Measurements from ENCODE around the gene ODC1.
"Not testable (repeated sequence)": the region's sequence is repeated elsewhere in the genome, so short reads cannot be mapped to it uniquely, and the experiment has no call there.

The ODC1 gene

DNA sequence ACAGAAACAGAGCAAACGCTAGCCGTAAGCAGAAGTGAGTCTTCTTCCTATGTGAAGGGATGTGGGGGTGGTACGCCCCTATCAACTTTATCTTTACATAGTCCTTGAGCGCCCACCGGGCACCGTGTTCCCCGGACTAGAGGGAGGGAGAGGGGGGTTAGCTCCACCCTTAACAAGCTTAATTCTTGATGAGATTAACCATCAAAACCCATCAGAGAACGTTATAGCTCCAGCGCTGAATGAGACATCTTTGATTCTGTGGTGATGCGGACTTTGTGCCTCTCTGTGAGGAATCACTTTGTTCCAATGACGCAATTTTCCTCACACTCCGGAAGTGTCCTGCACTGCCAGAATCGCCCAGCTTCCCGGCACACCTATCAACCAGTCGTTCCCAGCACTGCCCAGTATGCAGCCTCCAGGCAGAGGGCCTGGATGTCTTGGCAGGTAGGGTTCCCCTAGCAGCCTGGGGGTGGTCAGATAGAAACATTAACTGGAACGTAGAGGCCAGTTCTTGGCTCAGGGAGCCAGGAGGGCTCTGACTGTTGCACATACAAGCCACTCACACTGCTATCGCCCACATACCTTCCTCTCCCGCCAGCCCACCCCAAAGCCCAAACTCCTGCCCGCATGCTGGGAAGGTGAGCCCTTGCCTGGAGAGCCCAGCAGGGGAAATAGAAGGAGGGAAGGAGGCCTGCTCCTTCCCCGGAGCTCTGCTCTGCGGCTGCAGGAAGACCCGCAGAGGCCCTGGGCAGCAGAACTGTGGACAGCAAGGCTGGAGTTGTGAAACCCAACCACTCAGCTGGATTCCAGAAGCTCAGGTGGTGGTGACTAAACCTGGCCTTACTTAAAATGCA, 1.9 kb upstream of the ODC1 start:
- H3K4me1 ChIP-seq (ENCODE audit: insufficient read depth, low read length): peaks cover 30% of the 10 kb centered on the region
- no peaks in the 10 kb centered on the region for H3K9me3 ChIP-seq (ENCODE audit: low read length)
- no peak overlapping the region for H3K27ac ChIP-seq (ENCODE audit: low read depth, low read length)
- H3K9ac ChIP-seq (ENCODE audit: low read length): no peak overlapping the region
- no peak overlapping the region for H3K4me3 ChIP-seq (ENCODE audit: low read depth in 1 of 2, low read length in 2 of 2)
- H3K27me3 ChIP-seq (ENCODE audit: control insufficient read depth in 1 of 2, insufficient read depth in 2 of 2, low read length in 2 of 2): no peaks in the 10 kb centered on the region
- H3K36me3 ChIP-seq (ENCODE audit: insufficient read depth, low read length): no peaks in the 10 kb centered on the region

DNA sequence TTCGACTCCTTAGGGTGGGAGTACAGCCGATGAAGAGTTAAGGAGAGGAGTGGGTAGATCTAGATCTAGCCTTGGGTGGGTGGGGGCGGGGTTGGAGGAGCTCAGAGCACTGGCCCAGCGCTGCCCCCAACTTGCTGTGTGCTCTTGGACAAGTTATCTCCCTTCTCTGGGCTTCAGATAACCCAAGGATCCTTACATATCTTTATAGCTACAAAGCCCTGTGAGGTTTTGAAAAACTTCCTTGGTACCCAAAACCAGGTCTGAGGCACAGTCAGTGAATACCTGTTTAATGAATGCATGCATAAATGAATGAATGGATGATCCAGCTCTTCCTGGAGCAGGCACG, 1.3 kb upstream of the ODC1 start:
- peak overlapping the region; percentile 89 for H3K27ac ChIP-seq (ENCODE audit: low read depth, low read length)
- H3K36me3 ChIP-seq (ENCODE audit: insufficient read depth, low read length): peaks cover 1% of the 10 kb centered on the region
- H3K9me3 ChIP-seq (ENCODE audit: low read length): no peaks in the 10 kb centered on the region
- H3K4me1 ChIP-seq (ENCODE audit: insufficient read depth, low read length): peaks cover 24% of the 10 kb centered on the region
- peak overlapping the region; percentile 45 to 72 for H3K4me3 ChIP-seq (ENCODE audit: low read depth in 1 of 2, low read length in 2 of 2)
- H3K9ac ChIP-seq (ENCODE audit: low read length): peak overlapping the region; percentile 42
- no peaks in the 10 kb centered on the region for H3K27me3 ChIP-seq (ENCODE audit: control insufficient read depth in 1 of 2, insufficient read depth in 2 of 2, low read length in 2 of 2)

DNA sequence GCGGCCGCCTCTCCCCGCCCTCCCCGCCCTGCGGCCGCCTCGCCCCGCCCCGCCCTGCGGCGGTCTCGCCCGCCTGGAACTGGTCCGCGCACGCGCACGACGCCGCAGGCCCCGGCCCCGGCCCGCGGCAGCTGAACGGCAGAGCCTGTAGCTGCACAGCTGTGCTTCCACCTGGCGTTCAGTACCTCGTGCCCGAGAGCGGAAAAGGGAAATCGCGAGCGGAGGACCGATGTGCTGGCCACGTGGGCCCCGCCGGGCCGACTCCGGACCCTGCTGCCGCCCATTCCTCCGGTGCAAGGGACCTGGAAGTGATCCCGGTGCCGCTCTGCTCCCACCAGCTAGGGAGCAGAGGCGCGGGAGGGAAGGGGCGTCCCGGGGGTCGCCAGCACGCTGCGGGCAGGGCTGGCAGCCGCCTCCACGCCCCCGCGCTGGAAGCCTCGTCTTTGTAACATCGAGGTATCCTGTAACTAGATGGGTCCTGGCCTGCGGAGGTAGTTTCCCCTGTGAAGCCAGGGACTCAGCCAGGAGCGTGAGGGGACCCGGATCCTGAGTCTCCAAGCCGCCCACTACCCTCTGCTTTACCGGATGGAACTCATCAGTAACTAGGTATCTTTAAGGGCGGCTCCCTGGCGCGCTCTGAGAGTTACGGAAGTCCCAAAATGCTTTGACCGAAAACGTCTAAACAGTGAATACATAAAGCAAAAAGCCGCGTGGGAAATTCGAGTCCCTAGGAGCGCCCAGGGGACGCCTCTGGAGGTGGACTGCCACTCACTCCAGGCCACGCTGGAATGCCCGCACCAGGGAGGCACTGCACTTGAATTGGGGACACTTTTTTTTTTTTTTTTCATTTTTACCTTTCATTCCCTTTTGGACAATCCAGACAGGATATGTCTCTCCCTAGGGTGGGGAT, 704 bp upstream of the ODC1 start:
- peak overlapping the region; percentile 89 for H3K27ac ChIP-seq (ENCODE audit: low read depth, low read length)
- H3K36me3 ChIP-seq (ENCODE audit: insufficient read depth, low read length): peaks cover 7% of the 10 kb centered on the region
- H3K9me3 ChIP-seq (ENCODE audit: low read length): no peaks in the 10 kb centered on the region
- peak overlapping the region; percentile 42 for H3K9ac ChIP-seq (ENCODE audit: low read length)
- peak overlapping the region; percentile 45 to 72 for H3K4me3 ChIP-seq (ENCODE audit: low read depth in 1 of 2, low read length in 2 of 2)
- no peaks in the 10 kb centered on the region for H3K27me3 ChIP-seq (ENCODE audit: control insufficient read depth in 1 of 2, insufficient read depth in 2 of 2, low read length in 2 of 2)
- peaks cover 20% of the 10 kb centered on the region for H3K4me1 ChIP-seq (ENCODE audit: insufficient read depth, low read length)

DNA sequence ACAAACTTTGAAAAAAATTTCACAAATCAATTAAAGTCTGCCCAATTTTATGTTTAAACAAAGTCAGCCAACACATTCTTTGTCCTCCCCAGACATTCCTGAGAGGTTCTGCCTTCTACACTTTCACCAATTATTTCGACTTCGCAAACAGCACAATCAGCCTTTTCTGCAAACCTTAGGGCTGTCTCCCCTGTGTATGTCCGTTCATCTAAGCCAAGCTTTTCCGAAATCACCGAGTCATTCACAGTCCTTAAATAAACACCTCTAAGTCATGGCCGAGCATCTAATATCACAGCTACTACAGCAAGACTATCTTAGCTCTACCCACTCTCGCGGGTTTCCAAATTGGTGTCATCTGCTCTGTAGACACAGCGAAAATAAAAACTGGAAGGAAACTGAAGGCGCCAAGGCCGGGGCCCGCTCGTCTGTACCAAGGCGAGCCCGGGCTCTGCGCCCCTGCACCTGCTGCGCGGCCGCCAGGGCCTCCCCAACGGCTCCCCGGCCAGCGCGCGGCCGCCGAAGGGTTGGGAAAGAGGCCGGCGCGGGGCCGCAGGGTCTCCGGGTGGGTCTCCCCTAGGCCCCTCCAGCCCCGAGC, 730 bp downstream of the ODC1 start:
- no peaks in the 10 kb centered on the region for H3K27me3 ChIP-seq (ENCODE audit: control insufficient read depth in 1 of 2, insufficient read depth in 2 of 2, low read length in 2 of 2)
- peak overlapping the region; percentile 80 for H3K27ac ChIP-seq (ENCODE audit: low read depth, low read length)
- H3K4me3 ChIP-seq (ENCODE audit: low read depth in 1 of 2, low read length in 2 of 2): peak overlapping the region; percentile 66 to 84
- H3K9ac ChIP-seq (ENCODE audit: low read length): peak overlapping the region; percentile 63
- peaks cover 20% of the 10 kb centered on the region for H3K4me1 ChIP-seq (ENCODE audit: insufficient read depth, low read length)
- no peaks in the 10 kb centered on the region for H3K9me3 ChIP-seq (ENCODE audit: low read length)
- H3K36me3 ChIP-seq (ENCODE audit: insufficient read depth, low read length): peaks cover 21% of the 10 kb centered on the region

DNA sequence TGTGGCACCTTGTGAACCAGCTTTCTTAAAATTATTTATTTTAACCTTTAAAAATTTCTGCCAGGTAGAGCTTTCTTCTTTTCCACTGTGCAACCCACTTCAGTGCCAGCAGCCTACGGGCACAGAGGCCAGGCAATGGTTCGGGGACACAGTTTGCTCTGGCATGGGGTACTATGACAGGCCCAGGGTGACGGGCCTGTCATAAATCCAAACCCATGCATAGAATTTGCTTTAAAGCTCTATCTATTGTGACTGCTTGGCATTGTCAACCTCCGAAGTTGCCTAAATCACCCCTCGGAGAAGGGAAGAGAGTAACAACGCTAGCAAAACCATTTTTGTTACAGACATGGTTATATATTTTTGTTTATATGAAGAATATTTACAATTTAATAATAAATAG, 1.5 kb downstream of the ODC1 start:
- Histone ChIP-seq H3K4me1 (ENCODE audit: insufficient read depth, low read length) (peaks cover 20% of the 10 kb centered on the region), H3K9ac (ENCODE audit: low read length) (no peak overlapping the region), H3K9me3 (ENCODE audit: low read length) (no peaks in the 10 kb centered on the region), H3K36me3 (ENCODE audit: insufficient read depth, low read length) (peaks cover 29% of the 10 kb centered on the region), H3K4me3 (ENCODE audit: low read depth in 1 of 2, low read length in 2 of 2) (no peak overlapping the region), H3K27me3 (ENCODE audit: control insufficient read depth in 1 of 2, insufficient read depth in 2 of 2, low read length in 2 of 2) (no peaks in the 10 kb centered on the region), H3K27ac (ENCODE audit: low read depth, low read length) (no peak overlapping the region)

DNA sequence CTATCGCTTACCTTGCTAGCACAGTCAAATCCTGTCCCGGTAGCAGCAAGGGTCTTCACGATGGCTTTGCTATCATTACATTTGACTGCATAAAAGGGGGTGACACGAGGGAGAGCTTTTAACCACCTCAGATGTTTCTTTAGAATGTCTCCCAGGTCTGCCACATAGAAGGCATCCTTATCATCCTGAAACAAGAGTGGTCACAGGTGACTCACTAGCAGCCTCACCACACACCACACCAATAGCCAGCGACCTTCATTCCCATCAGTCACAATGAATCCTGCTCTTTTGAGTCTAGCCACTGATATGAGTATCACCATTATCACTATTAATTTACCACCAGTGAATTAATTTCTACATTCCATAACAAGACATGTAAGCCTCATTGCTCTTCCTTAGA, 3.7 kb downstream of the ODC1 start:
- Histone ChIP-seq H3K9ac (ENCODE audit: low read length) (no peak overlapping the region), H3K4me1 (ENCODE audit: insufficient read depth, low read length) (peaks cover 17% of the 10 kb centered on the region), H3K9me3 (ENCODE audit: low read length) (no peaks in the 10 kb centered on the region), H3K36me3 (ENCODE audit: insufficient read depth, low read length) (peaks cover 50% of the 10 kb centered on the region), H3K4me3 (ENCODE audit: low read depth in 1 of 2, low read length in 2 of 2) (no peak overlapping the region), H3K27ac (ENCODE audit: low read depth, low read length) (no peak overlapping the region), H3K27me3 (ENCODE audit: control insufficient read depth in 1 of 2, insufficient read depth in 2 of 2, low read length in 2 of 2) (no peaks in the 10 kb centered on the region)

DNA sequence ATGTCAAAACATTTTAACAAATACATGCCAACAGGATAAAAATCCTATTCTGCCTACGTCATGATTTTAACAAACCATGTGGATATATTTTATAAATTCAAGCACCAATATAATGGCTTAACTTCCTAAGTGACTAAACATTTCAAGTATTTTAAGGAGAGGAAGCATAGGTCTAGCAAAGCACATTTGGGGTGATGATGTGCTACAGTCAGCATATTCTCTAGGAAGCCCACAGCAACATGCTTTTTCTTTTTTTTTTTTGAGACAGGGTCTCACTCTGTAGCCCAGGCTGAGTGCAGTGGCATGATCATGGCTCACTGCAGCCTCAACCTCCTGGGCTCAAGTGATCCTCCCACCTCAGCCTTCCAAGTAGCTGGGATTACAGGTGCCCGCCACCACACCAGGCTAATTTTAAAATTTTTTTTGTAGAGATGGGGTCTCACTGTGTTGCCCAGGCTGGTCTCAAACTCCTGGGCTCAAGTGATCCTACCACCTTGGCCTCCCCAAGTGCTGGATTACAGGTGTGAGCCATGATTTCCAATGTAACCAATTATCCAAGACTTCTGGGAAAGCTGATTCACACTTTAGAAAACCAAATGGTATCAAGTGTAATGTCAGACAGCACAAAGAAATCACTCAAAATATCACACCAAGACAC, 5.5 kb downstream of the ODC1 start:
- not testable (repeated sequence) for H3K4me3 ChIP-seq (ENCODE audit: low read depth in 1 of 2, low read length in 2 of 2); H3K9me3 ChIP-seq (ENCODE audit: low read length); H3K27ac ChIP-seq (ENCODE audit: low read depth, low read length); H3K27me3 ChIP-seq (ENCODE audit: control insufficient read depth in 1 of 2, insufficient read depth in 2 of 2, low read length in 2 of 2); H3K9ac ChIP-seq (ENCODE audit: low read length)
- Histone ChIP-seq H3K36me3 (ENCODE audit: insufficient read depth, low read length) (peaks cover 50% of the 10 kb centered on the region), H3K4me1 (ENCODE audit: insufficient read depth, low read length) (peaks cover 20% of the 10 kb centered on the region)

DNA sequence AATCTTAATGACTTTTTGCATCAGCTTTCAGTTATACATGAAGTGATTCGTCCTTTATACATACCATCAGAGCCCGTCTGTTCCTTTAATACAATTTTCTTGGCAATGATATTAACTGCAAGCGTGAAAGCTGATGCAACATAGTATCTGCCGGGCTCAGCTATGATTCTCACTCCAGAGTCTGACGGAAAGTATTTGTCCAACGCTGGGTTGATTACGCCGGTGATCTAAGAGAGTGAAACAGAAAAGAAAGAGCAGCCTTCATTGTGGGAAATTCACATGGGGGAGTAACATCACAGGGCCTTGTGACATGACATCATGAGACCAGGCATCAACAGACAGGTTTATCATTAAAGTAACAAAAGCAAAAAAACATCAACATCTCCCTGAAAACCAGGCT, 6.2 kb downstream of the ODC1 start:
- H3K9ac ChIP-seq (ENCODE audit: low read length): no peak overlapping the region
- H3K4me1 ChIP-seq (ENCODE audit: insufficient read depth, low read length): peaks cover 15% of the 10 kb centered on the region
- H3K27me3 ChIP-seq (ENCODE audit: control insufficient read depth in 1 of 2, insufficient read depth in 2 of 2, low read length in 2 of 2): no peaks in the 10 kb centered on the region
- no peaks in the 10 kb centered on the region for H3K9me3 ChIP-seq (ENCODE audit: low read length)
- no peak overlapping the region for H3K4me3 ChIP-seq (ENCODE audit: low read depth in 1 of 2, low read length in 2 of 2)
- H3K36me3 ChIP-seq (ENCODE audit: insufficient read depth, low read length): peaks cover 50% of the 10 kb centered on the region
- H3K27ac ChIP-seq (ENCODE audit: low read depth, low read length): no peak overlapping the region

DNA sequence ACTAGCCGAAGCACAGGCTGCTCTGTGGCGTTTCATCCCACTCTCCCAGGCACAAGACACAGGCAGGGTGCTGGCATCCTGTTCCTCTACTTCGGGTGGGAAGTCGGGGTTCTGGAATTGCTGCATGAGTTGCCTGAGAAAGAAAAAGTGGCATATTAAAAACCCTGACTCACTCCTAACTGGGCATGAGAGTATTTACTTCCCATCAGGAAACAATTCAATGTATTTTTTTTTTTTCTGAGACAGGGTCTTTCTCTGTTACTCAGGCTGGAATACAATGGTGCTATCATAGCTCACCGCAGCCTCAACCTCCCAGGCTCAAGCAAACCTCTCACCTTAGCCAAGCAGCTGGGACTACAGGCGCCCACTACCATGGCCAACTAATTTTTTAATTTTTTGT, 7.4 kb downstream of the ODC1 start:
- no peaks in the 10 kb centered on the region for H3K9me3 ChIP-seq (ENCODE audit: low read length)
- H3K4me1 ChIP-seq (ENCODE audit: insufficient read depth, low read length): peaks cover 7% of the 10 kb centered on the region
- no peak overlapping the region for H3K27ac ChIP-seq (ENCODE audit: low read depth, low read length)
- no peaks in the 10 kb centered on the region for H3K27me3 ChIP-seq (ENCODE audit: control insufficient read depth in 1 of 2, insufficient read depth in 2 of 2, low read length in 2 of 2)
- H3K4me3 ChIP-seq (ENCODE audit: low read depth in 1 of 2, low read length in 2 of 2): no peak overlapping the region
- peaks cover 50% of the 10 kb centered on the region for H3K36me3 ChIP-seq (ENCODE audit: insufficient read depth, low read length)
- H3K9ac ChIP-seq (ENCODE audit: low read length): no peak overlapping the region

DNA sequence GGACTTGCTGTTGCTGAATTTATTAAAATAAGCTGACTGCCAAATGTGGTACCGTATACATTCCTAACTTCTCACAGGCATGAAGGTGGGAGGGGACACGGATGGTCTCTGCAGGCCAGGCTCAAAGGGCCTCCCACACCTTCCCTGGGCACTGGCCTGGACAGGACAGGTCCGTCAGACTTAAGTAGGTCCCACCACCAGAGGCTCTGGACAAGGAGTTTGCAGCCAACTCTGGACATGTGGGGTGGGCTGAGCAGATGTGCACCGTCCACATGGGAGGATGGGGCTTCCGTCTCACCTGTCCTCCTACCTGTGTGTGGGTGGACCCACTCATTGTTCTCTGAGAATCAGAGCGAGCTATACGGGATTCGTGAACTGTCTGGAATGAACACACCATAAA, 8.2 kb downstream of the ODC1 start:
- Histone ChIP-seq H3K27me3 (ENCODE audit: control insufficient read depth in 1 of 2, insufficient read depth in 2 of 2, low read length in 2 of 2) (no peaks in the 10 kb centered on the region), H3K36me3 (ENCODE audit: insufficient read depth, low read length) (peaks cover 50% of the 10 kb centered on the region), H3K4me3 (ENCODE audit: low read depth in 1 of 2, low read length in 2 of 2) (no peak overlapping the region), H3K27ac (ENCODE audit: low read depth, low read length) (no peak overlapping the region), H3K9ac (ENCODE audit: low read length) (no peak overlapping the region), H3K4me1 (ENCODE audit: insufficient read depth, low read length) (peaks cover 7% of the 10 kb centered on the region), H3K9me3 (ENCODE audit: low read length) (no peaks in the 10 kb centered on the region)
